Activated CD4-positive, alpha-beta T cell treated with anti-CD3 and anti-CD28 coated beads, Interleukin-2, amount 10 ng/mL, durations not matched to agents 24 days and 14 days (primary cell): ENCODE data around the gene RASGEF1C. TPM values are rescaled to one million over a fixed set of nuclear protein-coding genes. Genes with fewer than 3 reads are reported as not detected.

Experiments
- DNase-seq: peaks from one replicate; pipeline ENCODE4 v3.0.0; 2022
- H3K27ac Mint-ChIP-seq: one replicate; pipeline ENCODE4 v1.8.0; 2022; ENCODE audit warnings: mild to moderate bottlenecking, mixed read lengths
- H3K27me3 Mint-ChIP-seq: one replicate; pipeline ENCODE4 v1.8.0; 2022; ENCODE audit warnings: mixed read lengths
- H3K36me3 Mint-ChIP-seq: one replicate; pipeline ENCODE4 v1.8.0; 2022; ENCODE audit warnings: low read depth, mild to moderate bottlenecking, mixed read lengths
- H3K4me1 Mint-ChIP-seq: one replicate; pipeline ENCODE4 v1.8.0; 2021; ENCODE audit warnings: mixed read lengths
- H3K4me3 Mint-ChIP-seq: one replicate; pipeline ENCODE4 v1.8.0; 2022; ENCODE audit warnings: mild to moderate bottlenecking, moderate library complexity, mixed read lengths
- H3K9me3 Mint-ChIP-seq: one replicate; pipeline ENCODE4 v1.8.0; 2021; ENCODE audit warnings: mixed read lengths
- intact Hi-C: fragments of 100-400 bp; cut with micrococcal nuclease; formaldehyde crosslinking; loops from one replicate; pipeline ENCODE4 v1.15.1; 2023
- total RNA-seq: library from RNA; stranded (reverse); gene quantifications from 2 replicates; pipeline ENCODE4 v1.2.3, GENCODE V29; 2022

RASGEF1C gene
- total RNA-seq, 1 donor from 2014 or later: not detected

DNA sequence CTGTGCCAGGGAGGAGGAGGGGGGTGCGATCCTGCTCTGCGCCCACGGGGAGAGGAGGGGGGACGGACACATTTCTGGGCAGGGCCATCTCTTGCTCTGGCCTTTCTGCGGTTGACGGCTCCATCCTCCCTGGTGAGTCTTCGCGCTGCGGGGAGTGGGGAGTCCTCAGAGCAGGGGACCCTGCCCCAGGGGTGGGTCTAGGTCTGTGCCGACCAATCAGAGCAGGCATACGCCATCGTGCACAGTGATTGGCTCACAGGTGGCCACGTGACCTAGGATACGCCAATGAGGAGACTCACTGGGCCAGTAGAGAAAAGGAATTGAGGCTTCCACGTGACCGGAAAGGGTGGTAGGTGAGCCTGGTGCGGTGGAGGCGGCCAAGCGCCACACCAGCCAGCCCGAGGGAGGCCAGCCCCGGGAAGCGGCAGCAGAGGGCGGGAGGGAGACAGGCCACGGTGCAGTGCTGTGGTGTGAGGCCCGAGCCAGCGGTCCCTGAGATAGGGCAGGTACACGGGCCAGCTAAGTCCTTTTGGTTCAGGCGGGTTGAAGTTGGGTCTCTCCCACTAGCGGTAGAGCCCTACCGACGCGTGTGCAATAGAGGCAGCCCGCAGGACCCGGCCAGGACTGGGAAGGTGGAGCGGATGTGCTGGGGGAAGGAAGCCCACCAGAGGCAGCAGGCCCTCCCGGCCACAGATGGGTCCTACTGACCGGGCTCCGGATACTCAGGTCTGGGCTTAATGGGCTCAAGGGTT, 72.2 kb downstream of the RASGEF1C start:
- Mint-ChIP-seq H3K27ac (no peak overlapping the region), H3K36me3 (no peaks in the 10 kb centered on the region), H3K4me1 (peaks cover 13% of the 10 kb centered on the region), H3K27me3 (no peaks in the 10 kb centered on the region), H3K9me3 (no peaks in the 10 kb centered on the region), H3K4me3 (no peak overlapping the region)
- intact Hi-C loops: no loop called here
- DNase-seq: no peak

DNA sequence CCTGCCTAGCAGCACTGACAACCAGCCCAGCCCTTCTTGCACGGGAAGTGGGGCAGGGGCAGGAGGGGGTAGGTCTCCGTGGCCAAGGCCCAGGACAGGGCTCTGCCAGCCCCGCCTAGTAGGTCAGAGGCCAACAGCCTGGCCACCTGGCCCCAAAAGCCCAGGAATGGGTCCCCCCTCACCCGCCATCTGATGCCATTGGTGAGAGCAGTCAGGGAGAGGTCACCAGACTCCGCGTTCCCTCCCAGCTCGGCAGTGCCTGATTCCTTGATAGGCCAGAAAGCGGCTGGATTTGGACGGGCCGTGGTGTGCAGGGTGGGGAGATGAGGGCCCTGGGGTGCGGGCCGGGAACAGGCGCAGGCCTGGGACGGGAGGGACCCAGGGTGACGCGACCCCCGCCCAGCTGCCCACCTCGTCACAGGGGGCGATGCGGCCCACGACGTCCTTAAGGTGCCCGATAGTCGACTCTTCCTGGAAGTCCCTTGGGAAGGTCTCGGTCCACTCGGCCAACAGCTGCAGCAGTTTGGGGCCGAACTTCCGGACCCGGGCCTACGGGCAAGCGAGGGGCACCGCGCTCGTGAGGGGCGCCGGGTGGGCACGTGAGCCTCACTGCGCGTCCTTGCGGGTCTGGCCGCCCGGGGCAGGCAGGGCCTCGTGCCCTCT, 72.9 kb downstream of the RASGEF1C start:
- intact Hi-C loops: no loop called here
- no peak for DNase-seq
- Mint-ChIP-seq H3K4me3 (no peak overlapping the region), H3K27me3 (no peaks in the 10 kb centered on the region), H3K9me3 (no peaks in the 10 kb centered on the region), H3K36me3 (no peaks in the 10 kb centered on the region), H3K4me1 (peaks cover 13% of the 10 kb centered on the region), H3K27ac (no peak overlapping the region)

DNA sequence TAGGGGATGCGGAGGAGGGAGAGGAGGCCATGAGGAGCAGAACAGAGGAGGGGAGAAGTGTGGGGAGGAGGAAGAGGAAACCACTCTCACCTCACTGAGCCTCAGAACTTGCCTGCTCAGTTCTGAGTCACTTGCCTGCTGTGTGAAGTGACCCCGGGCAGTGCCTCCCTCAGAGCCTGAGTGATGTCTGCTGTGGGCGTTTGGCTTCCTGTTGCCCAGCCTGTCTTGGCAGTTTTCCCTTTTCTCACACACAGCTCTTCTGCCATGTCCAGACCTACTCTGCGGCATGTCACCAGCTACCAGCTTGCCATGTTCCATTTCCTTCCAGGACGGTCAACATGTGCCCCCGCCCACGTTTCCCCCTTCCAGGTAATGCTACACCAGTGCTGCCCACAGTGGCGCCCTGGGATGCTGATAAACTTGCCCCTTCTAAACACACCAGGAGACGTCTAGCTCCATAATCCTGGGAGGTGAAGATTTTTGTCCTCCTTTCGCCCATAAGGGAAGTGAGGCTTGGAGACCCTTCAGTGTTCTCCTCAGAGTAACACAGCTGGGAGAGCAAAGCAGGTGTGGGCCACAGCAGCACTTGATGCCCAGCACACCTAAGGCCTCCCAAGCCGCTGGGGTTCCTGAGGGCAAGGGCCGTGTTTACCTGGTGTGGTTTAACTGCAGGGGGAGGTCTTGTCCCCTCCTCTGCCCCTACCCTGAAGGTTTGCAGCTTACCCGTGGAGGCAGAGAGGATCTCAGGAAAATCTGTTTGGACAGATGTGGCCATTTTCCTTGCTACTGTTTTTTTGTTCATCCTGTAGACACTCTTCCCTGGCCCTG, 73.7 kb downstream of the RASGEF1C start:
- peak; percentile 67 for DNase-seq

DNA sequence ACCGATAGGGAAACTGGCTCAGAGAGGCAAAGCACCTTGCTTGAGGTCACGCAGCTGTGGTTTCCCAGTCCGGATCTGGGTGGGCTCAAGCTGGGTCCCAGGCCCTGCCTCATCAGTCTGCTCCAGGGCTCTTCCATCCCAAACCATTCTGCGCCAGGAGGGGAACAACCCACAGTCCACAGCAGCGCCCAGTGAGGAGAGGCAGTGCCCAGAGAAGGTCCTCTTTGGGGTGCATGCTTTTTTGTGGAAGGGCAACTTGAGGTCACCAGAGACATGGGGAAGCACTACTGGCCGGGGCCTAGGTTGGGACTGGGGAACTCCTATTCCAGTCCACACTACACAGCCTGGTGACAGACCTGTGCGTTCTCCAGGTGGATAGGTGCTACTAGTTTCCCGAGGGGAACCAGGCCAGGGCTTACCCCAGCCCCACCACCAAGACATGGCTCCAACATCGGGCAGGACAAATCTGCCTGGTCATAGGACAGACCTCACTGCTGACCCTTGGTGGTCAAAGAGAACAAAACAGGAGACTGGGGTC, 75.0 kb downstream of the RASGEF1C start:
- peaks cover 13% of the 10 kb centered on the region for H3K4me1 Mint-ChIP-seq
- peak overlapping the region; percentile 29 for H3K27ac Mint-ChIP-seq
- no peak overlapping the region for H3K4me3 Mint-ChIP-seq
- DNase-seq: no peak
- no peaks in the 10 kb centered on the region for H3K9me3 Mint-ChIP-seq
- intact Hi-C loops: no loop called here
- no peaks in the 10 kb centered on the region for H3K27me3 Mint-ChIP-seq
- no peaks in the 10 kb centered on the region for H3K36me3 Mint-ChIP-seq

More for the DNA sequence above, 73.7 kb downstream of the RASGEF1C start:
- Mint-ChIP-seq H3K4me3 (peak overlapping the region; percentile 28), H3K27me3 (no peaks in the 10 kb centered on the region), H3K27ac (peak overlapping the region; percentile 74), H3K9me3 (no peaks in the 10 kb centered on the region), H3K4me1 (peaks cover 13% of the 10 kb centered on the region), H3K36me3 (no peaks in the 10 kb centered on the region)
- intact Hi-C loops: no loop called here

DNA sequence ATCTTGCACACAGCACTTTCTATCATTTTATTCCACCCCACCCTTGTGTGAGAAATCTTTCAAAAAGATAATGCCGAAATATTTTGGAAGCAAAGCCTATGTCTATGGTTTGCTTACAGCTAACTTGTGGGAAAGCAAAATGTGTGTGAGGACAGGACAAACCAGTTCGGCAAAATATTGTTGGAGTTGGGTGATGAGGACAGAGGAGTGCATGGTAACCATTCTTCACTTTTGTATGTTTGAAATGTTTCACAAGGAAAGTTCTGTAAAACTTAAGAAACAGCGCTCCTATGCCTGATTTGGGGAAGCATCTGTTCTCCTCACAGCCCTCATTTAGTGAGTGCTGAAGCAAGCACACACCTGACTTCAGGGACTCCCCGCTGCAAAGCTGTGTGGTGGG, 75.5 kb downstream of the RASGEF1C start:
- Mint-ChIP-seq H3K27me3 (no peaks in the 10 kb centered on the region), H3K9me3 (no peaks in the 10 kb centered on the region), H3K4me3 (no peak overlapping the region), H3K27ac (no peak overlapping the region), H3K36me3 (no peaks in the 10 kb centered on the region), H3K4me1 (peaks cover 13% of the 10 kb centered on the region)
- intact Hi-C loops: no loop called here
- no peak for DNase-seq

DNA sequence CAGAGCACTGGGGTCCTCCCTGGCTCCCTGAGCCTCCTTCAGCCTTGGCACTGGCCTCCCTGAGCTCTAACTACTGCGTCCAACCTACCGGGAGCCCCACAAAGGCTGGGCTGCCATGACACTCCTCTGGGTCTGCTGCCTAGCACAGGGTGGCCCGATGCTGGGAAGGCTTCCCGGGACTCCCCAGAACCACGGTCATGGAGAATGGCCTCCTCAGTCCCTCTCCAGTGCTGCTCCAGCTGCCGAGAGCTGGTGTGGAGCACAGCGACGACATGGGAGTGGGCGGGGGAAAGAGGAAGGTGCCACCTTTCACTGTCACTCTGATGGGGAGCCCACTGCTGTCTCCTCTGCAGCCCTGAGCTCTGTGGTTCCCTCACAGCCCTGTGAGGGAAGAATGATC, 76.0 kb downstream of the RASGEF1C start:
- DNase-seq: no peak
- no peaks in the 10 kb centered on the region for H3K9me3 Mint-ChIP-seq
- no peaks in the 10 kb centered on the region for H3K27me3 Mint-ChIP-seq
- H3K4me1 Mint-ChIP-seq: peaks cover 13% of the 10 kb centered on the region
- no peak overlapping the region for H3K27ac Mint-ChIP-seq
- H3K4me3 Mint-ChIP-seq: no peak overlapping the region
- no peaks in the 10 kb centered on the region for H3K36me3 Mint-ChIP-seq
- intact Hi-C loops: no loop called here

DNA sequence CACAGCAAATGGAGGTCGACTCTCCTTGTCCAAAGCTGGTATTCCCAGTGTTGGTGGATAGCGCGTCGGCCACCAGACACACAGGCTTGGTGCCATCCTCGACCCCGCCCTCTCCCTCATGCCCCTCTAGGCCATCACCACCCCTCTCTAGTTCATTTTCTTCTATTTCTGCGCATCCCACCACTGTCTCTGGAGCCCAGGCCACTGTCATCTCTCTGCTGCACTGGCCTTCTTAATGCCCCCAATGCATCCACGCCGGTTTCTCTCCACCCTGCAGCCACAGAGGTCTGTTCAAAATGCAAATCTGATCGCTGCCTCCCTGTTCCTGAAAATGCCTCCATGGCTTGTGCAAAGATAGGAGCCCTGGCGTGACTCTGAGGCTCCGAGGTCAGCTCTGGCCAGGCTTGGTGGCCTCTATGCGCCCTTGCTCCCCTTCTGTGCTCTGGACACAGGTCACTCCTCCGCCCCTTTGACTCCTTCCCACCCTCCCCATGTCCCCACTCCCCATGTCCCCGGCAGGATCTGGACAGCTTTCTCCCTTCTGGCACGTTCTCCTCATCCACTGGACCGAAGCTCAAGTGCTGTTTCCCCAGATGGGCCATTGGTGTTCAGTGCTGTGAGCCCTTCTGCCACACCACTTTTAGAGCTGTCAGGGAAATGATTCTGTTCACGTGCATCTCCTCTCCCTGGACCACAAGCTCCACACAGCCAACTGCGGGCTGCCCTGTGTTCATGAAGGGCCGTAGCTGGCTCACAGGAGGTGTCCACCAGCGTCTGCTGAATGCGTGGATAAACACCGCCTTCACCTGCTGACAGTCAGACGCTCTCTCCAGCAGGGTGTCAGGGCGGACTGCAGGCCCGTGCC, 77.9 kb downstream of the RASGEF1C start:
- Mint-ChIP-seq H3K4me3 (no peak overlapping the region), H3K4me1 (peaks cover 17% of the 10 kb centered on the region), H3K27me3 (no peaks in the 10 kb centered on the region), H3K27ac (no peak overlapping the region), H3K36me3 (no peaks in the 10 kb centered on the region), H3K9me3 (no peaks in the 10 kb centered on the region)
- no peak for DNase-seq
- intact Hi-C loops: no loop called here

DNA sequence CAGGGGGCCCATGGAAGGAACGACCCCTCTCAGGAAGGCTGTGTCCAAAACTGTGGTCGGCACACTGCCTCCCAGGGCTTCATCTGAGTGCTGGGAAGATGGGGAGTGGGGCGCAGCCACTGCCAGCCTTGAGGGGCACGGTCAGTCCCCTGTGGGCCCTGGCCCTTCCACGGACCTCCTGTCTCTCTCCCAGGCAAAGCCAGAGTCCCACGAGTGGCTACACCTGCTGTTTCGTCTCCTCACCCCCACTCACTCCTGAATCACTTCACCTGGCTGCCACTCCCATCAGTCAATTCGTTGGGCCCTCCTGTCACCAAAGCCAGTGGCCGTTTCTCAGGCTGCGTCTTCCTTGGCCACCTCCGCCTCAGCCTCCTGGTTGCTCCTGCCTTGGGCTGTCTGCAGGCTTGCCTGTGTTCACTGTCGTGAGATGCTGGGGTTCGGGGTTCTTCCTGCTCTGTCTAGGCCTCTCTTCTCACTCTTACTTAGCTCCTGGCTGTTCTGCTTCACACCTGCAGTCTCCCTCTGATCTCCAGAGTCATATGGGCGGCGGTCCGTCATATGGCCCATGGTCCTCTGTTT, 78.6 kb downstream of the RASGEF1C start:
- intact Hi-C loops: no loop called here
- H3K36me3 Mint-ChIP-seq: no peaks in the 10 kb centered on the region
- H3K27ac Mint-ChIP-seq: no peak overlapping the region
- H3K9me3 Mint-ChIP-seq: no peaks in the 10 kb centered on the region
- H3K4me3 Mint-ChIP-seq: no peak overlapping the region
- peaks cover 15% of the 10 kb centered on the region for H3K4me1 Mint-ChIP-seq
- H3K27me3 Mint-ChIP-seq: no peaks in the 10 kb centered on the region
- no peak for DNase-seq

DNA sequence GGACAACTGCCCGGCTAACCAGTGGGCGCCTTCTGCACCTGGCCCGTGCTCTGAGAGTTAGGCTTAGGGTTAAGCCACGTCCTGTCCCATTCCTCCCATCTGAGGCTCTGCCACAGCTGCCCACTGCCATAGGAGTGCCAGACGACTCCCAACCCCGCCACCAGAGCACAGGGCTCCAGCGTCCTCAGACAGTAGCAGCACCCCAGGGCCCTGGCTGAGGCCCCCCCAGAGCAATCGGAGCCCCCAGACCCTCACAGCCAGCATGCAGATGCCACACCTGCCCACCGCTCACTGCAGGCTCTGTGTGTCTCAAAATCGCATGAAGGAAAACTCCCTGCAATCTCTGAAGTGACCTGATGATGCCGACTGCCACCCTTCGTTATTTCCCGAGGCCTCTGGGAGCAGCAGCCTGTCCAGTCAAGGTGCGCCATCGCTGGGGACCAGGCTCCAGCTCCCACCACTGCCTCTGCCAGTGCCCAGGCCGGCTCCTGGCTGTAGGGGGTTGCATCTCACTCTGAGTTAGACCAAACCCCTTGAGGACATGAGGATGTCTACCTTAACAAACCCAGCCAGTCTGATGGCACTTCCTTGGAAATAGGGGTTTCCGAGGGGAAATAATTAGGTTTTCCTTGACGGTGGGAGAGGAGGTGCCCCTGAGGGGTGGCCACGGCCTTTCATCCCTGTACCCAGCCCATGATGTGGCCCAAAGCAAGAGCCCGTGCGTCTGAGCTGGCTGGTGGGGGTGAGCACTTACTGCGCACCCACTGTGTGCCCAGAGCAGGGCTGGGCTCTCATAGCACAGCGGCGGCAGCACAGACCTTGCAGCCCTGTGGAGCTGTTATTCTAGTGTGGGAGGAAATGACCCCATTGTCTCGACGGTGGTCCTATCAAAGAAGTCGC, 79.5 kb downstream of the RASGEF1C start:
- intact Hi-C loops: no loop called here
- no peaks in the 10 kb centered on the region for H3K36me3 Mint-ChIP-seq
- peaks cover 7% of the 10 kb centered on the region for H3K4me1 Mint-ChIP-seq
- no peak for DNase-seq
- H3K9me3 Mint-ChIP-seq: no peaks in the 10 kb centered on the region
- no peak overlapping the region for H3K27ac Mint-ChIP-seq
- H3K27me3 Mint-ChIP-seq: no peaks in the 10 kb centered on the region
- H3K4me3 Mint-ChIP-seq: no peak overlapping the region

DNA sequence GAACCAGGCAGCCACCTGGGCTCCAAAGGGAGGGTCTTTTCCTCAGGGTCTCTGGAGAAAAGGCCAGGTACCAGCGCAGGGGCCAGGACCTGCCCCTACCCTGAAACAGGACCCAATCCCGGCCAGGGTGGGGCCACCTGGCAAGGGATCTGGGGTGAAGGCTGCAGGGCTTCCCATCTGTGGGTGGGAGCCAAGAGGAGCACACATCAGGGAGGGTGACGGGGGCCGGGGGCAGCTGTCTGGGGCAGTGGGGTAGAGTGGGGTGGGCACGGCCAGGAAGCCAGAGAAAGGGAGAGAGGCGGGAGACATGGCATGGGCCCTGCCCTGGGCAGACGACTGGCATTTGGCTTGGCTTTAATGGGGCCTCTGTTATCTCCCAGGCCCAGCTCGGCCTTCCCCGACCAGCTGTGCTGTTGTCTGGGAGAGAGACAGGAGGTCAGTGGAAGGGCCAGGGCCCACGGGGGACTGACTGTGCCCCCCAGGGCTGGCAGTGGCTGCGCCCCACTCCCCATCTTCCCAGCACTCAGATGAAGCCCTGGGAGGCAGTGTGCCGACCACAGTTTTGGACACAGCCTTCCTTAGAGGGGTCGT, 80.2 kb downstream of the RASGEF1C start:
- no peak for DNase-seq
- no peak overlapping the region for H3K27ac Mint-ChIP-seq
- peaks cover 2% of the 10 kb centered on the region for H3K27me3 Mint-ChIP-seq
- H3K9me3 Mint-ChIP-seq: no peaks in the 10 kb centered on the region
- no peaks in the 10 kb centered on the region for H3K36me3 Mint-ChIP-seq
- intact Hi-C loops: no loop called here
- H3K4me3 Mint-ChIP-seq: no peak overlapping the region
- peaks cover 4% of the 10 kb centered on the region for H3K4me1 Mint-ChIP-seq

DNA sequence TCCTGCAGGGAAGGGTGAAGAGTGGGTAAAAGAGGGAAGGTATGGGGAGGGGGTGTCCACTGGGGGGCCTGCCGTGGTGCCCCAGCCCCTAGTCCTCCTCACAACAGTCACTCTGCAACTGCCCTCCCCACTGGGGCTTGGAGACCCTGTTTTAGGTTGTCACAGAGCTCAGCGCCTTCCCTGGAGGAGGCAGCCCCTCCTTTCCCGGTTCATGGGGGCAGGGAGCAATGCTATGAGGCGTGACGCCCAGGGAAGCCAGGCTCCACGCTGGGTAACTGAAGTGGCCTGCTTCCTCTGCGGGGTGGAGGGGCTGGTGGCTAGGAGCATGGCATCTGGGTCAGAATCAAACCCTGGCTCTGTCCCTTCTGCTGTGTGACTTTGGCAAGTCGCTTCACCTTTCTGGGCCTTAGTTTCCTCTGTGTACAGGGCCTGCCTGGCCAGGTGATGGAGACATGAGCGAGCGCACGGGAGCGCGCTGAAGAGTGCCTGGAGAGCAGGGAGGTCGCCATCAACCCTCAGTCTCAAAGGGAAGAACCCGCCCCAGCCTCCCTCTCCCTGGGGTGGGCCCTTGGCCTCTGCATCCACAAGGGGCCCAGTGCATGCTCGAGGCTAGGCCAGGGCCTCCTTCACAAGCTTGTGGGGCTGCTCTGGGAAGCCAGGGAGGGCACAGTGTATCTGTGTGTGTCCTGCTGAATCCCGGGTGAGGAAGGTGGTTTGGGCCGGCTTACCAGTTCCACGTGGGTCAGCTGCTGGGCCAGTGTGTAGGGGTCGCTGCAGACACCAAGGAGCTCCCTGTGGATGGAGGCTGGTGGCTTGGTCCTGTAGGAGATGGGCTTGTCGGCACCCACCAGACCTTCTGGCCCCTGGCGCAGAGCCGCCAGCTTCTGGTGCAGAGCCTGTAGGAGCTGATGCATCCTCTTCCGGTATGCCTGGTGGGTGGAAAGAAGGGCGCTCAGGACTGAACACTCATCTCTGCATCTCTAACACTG, 81.0 kb downstream of the RASGEF1C start:
- no peak for DNase-seq
- H3K4me3 Mint-ChIP-seq: no peak overlapping the region
- H3K36me3 Mint-ChIP-seq: no peaks in the 10 kb centered on the region
- H3K27me3 Mint-ChIP-seq: peaks cover 4% of the 10 kb centered on the region
- no peaks in the 10 kb centered on the region for H3K9me3 Mint-ChIP-seq
- H3K4me1 Mint-ChIP-seq: peaks cover 4% of the 10 kb centered on the region
- H3K27ac Mint-ChIP-seq: no peak overlapping the region
- intact Hi-C loops: loop anchor here (1.0 kb wide), 1 partner anchor 200 kb away; no protein-coding TSS in a partner anchor
